GM10266 (cell line): Measurements from ENCODE around the gene ALDH3B1.
A peak's percentile ranks its signal among the peaks of the same experiment; 100 is the strongest.

Experiments used
- DNase-seq: peaks from one replicate; pipeline ENCODE4 v3.0.0; 2012; ENCODE audit errors: extremely low spot score
- CTCF ChIP-seq: IDR thresholded peaks from 2 replicates; pipeline ENCODE4 v1.5.1; 2012; ENCODE audit warnings: mild to moderate bottlenecking, low read depth; ENCODE audit not compliant: control insufficient read depth, insufficient read depth; ENCODE audit errors: missing control alignments

The ALDH3B1 gene

GRCh38 chr11:68065841-68066240, 55.7 kb downstream of the ALDH3B1 start:
- DNase-seq: no peak
- no peak for TF ChIP-seq CTCF

- no peak for TF ChIP-seq CTCF
- DNase-seq: no peak
Observed at GRCh38 chr11:68066742-68067141, 56.6 kb downstream of the ALDH3B1 start.

- no peak for TF ChIP-seq CTCF
- no peak for DNase-seq
Observed at GRCh38 chr11:68067991-68068390, 57.9 kb downstream of the ALDH3B1 start.

- DNase-seq: no peak
- no peak for TF ChIP-seq CTCF
Observed at GRCh38 chr11:68071281-68072048, 61.3 kb downstream of the ALDH3B1 start.

- no peak for DNase-seq
- no peak for TF ChIP-seq CTCF
Observed at GRCh38 chr11:68074584-68075352, 64.6 kb downstream of the ALDH3B1 start.

- DNase-seq: peak; percentile 22
- peak; percentile 31 for TF ChIP-seq CTCF
Observed at GRCh38 chr11:68076371-68077042, 66.4 kb downstream of the ALDH3B1 start.
